ENCODE data around the gene MYH16.
"Not testable (repeated sequence)": the region's sequence is repeated elsewhere in the genome, so short reads cannot be mapped to it uniquely, and the experiment has no call there.

DNA sequence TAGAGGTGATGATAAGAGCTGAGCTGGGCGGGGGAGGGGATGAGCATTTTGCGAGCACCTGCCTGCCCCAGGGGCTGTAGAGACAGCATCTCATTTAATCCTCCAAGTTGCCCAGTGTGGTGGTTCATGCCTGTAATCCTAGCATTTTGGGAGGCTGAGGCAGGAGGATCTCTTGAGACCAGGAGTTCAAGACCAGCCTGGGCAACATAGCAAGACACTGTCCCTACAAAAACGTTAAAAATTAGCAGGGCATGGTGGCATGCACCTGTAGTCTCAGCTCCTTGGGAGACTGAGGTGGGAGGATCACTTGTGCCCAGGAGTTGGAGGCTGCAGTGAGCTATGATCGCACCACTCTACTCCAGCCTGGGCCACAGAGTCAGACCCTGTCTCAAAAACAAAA is 39.7 kb upstream of the MYH16 start:
- TF ChIP-seq EZH2phosphoT487 (IDR thresholded peaks at IDR 0.05; ENCODE audit: insufficient read depth, low read depth); EZH2 (IDR thresholded peaks at IDR 0.05; ENCODE audit: insufficient read depth, poor library complexity, severe bottlenecking): not testable (repeated sequence)

Data from GM23248 (cell line).